ENCODE results near the gene BRMS1.

DNA sequence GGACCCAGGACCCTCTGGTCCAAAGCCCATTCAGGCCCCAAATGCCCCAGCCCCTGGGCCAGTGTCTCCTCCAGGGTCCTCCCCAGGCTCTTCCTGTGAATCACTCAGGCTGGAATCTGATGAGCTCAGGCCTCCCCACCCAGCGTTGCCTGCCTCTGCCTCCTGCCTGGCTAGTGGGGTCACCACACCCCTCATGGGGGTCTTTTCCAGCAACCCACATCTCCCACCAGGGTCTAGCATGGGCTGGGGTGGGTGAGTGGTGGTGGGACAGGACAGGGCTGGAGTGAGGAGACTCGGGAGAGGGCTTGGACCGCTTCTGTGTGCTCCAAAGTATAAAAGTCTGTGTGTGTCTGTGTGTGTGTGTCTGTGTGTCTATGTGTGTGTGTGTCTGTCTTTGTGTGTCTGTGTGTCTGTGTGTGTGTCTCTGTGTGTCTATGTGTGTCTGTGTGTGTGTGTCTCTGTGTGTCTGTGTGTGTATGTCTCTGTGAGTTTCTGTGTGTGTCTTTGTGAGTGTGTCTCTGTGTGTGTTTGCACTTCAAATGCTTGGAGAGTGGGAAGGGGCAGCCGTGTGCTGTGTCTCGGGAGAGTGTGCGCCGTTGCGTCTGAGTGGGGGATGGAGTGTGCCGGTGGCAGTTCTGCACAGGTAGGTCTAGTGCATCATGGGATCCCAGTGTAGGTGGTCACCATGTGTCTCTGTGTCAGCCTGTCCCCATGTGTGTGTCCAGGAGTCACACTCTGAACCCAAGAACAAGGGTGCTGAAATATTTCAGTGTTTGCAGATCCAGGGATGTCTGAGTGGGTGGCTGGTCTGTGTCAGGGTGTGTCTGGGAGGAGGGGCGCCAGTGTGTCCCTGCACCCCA is 17.5 kb downstream of the BRMS1 start:
- peak in 1 of 2 donors; percentile 9 for TF ChIP-seq CTCF (conservative IDR thresholded peaks at IDR 0.05 in 1 of 2, IDR thresholded peaks at IDR 0.05 in 1 of 2; ENCODE audit: low read depth in 1 of 2, low read length in 2 of 2)
- no peak for TF ChIP-seq EZH2 (IDR thresholded peaks at IDR 0.05; ENCODE audit: low read length, missing control alignments)
